Measurements from ENCODE around the gene CYFIP2. TPM values are rescaled to one million over a fixed set of nuclear protein-coding genes. Genes with fewer than 3 reads are reported as not detected.

The CYFIP2 gene
- polyA plus RNA-seq, 1 donor (not counting 4 experiments of a cell fraction or from before 2014, with no cell fraction given) = 0.62 TPM

DNA sequence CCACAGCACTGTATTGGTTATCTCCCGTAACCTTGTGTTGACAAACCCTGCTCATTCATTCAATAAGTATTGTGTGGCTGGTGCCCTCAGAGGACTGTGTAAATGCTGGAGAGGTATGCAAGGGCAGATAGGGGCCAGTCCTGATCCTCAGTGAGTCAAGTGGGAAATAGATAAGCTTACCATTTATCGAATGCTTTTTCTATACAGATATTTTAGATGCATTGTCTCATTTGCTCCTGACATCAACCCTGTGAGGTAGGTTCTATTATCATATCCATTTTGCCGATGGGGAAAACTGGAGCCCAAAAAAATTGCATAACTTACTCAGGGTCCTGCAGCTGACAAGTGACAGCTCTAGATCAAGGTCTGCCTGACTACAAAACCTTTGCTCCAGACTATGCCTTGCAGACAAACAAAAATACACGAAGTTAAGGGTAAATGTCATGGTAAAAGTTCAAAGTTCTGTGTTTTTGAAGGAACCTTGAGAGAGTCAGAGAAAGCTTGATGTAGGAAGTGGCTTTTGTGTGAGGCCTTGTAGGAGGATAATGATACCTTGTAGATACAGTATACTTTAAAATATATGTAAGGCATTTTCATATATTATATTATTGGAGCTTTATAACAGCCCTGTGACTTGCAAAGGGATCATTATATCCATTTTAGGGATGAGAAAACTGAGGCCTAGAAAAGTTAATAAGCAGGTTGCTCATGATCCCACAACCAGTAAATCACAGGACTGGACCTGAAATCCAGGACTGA, 22.7 kb downstream of the CYFIP2 start:
- no peak for TF ChIP-seq EZH2 (IDR thresholded peaks at IDR 0.05; ENCODE audit: low read length)
- TF ChIP-seq, protein P1, sequence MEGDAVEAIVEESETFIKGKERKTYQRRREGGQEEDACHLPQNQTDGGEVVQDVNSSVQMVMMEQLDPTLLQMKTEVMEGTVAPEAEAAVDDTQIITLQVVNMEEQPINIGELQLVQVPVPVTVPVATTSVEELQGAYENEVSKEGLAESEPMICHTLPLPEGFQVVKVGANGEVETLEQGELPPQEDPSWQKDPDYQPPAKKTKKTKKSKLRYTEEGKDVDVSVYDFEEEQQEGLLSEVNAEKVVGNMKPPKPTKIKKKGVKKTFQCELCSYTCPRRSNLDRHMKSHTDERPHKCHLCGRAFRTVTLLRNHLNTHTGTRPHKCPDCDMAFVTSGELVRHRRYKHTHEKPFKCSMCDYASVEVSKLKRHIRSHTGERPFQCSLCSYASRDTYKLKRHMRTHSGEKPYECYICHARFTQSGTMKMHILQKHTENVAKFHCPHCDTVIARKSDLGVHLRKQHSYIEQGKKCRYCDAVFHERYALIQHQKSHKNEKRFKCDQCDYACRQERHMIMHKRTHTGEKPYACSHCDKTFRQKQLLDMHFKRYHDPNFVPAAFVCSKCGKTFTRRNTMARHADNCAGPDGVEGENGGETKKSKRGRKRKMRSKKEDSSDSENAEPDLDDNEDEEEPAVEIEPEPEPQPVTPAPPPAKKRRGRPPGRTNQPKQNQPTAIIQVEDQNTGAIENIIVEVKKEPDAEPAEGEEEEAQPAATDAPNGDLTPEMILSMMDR (optimal IDR thresholded peaks at IDR 0.05 in 1 of 3, IDR thresholded peaks at IDR 0.05 in 1 of 3, conservative IDR thresholded peaks at IDR 0.05 in 1 of 3; ENCODE audit: extremely low read depth in 1 of 3, insufficient read depth in 2 of 3, low read length in 3 of 3) = no peak
- Histone ChIP-seq H3K27me3 (ENCODE audit: control insufficient read depth, extremely low read depth, insufficient read depth, low read length) (no peaks in the 10 kb centered on the region), H3K9me3 (ENCODE audit: control insufficient read depth, low read depth, low read length) (no peaks in the 10 kb centered on the region), H3K4me3 (ENCODE audit: control insufficient read depth in 2 of 3, extremely low read depth in 1 of 3, insufficient read depth in 2 of 3, low read depth in 1 of 3, low read length in 3 of 3) (no peak overlapping the region), H3K9ac (ENCODE audit: control insufficient read depth, extremely low read depth, insufficient read depth, low read length) (no peak overlapping the region), H3K4me1 (ENCODE audit: control insufficient read depth, extremely low read depth, insufficient read depth, low read length) (no peaks in the 10 kb centered on the region), H2AFZ (ENCODE audit: control insufficient read depth, low read length) (no peak overlapping the region), H3K79me2 (ENCODE audit: control insufficient read depth, insufficient read depth, low read length) (no peaks in the 10 kb centered on the region), H3K9me1 (ENCODE audit: control insufficient read depth, extremely low read depth, insufficient read depth, low read length) (no peaks in the 10 kb centered on the region), H3K36me3 (ENCODE audit: control insufficient read depth in 2 of 2, extremely low read depth in 1 of 2, insufficient read depth in 2 of 2, low read length in 2 of 2) (no peaks in the 10 kb centered on the region), H4K20me1 (ENCODE audit: control insufficient read depth, extremely low read depth, insufficient read depth, low read length) (no peaks in the 10 kb centered on the region), H3K27ac (ENCODE audit: control insufficient read depth, insufficient read depth, low read length) (no peak overlapping the region), H3K4me2 (ENCODE audit: control insufficient read depth, extremely low read depth, insufficient read depth, low read depth, low read length) (no peak overlapping the region)
- dilution Hi-C loops (cut with MboI; ENCODE audit: extremely low pct_ligation_motif_present, low sequenced_read_pairs) = no loop called here
- no peak for DNase-seq (ENCODE audit: low read depth, low spot score)
- no peak for FAIRE-seq

DNA sequence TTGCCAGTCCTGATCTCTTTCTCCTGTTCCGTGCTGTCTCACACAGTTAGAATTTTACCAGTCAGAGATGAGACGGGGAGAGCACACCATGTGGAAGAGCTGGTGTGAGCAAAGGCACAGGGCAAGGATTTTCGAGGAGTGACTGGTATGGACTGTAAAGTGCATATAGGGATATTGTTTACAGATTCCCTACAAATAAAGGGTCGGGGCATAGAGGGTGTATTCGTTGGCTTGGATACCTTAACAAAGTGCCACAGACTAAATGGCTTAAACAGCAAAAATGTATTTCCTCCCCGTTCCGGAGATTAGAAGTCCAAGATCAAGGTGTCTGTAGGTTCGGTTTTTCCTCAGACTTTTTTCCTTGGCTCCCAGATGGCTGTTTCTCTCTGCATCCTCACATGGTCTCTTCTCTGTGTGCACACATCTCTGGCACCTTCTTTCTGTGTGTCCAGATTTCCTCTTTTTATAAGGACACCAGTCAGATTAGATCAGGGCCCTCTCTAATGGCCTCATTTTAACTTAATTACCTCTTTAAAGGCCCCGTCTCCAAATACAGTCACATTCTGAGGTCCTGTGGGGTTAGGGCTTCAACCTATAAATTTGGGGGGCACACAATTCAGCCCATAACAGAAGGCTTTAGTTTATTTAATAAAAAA, 23.4 kb downstream of the CYFIP2 start:
- Histone ChIP-seq H3K36me3 (ENCODE audit: control insufficient read depth in 2 of 2, extremely low read depth in 1 of 2, insufficient read depth in 2 of 2, low read length in 2 of 2) (no peaks in the 10 kb centered on the region), H3K9me3 (ENCODE audit: control insufficient read depth, low read depth, low read length) (no peaks in the 10 kb centered on the region), H3K4me1 (ENCODE audit: control insufficient read depth, extremely low read depth, insufficient read depth, low read length) (no peaks in the 10 kb centered on the region), H3K4me3 (ENCODE audit: control insufficient read depth in 2 of 3, extremely low read depth in 1 of 3, insufficient read depth in 2 of 3, low read depth in 1 of 3, low read length in 3 of 3) (no peak overlapping the region), H3K9ac (ENCODE audit: control insufficient read depth, extremely low read depth, insufficient read depth, low read length) (no peak overlapping the region), H3K9me1 (ENCODE audit: control insufficient read depth, extremely low read depth, insufficient read depth, low read length) (no peaks in the 10 kb centered on the region), H2AFZ (ENCODE audit: control insufficient read depth, low read length) (no peak overlapping the region), H3K79me2 (ENCODE audit: control insufficient read depth, insufficient read depth, low read length) (no peaks in the 10 kb centered on the region), H3K27me3 (ENCODE audit: control insufficient read depth, extremely low read depth, insufficient read depth, low read length) (no peaks in the 10 kb centered on the region), H3K4me2 (ENCODE audit: control insufficient read depth, extremely low read depth, insufficient read depth, low read depth, low read length) (no peak overlapping the region), H3K27ac (ENCODE audit: control insufficient read depth, insufficient read depth, low read length) (no peak overlapping the region), H4K20me1 (ENCODE audit: control insufficient read depth, extremely low read depth, insufficient read depth, low read length) (no peaks in the 10 kb centered on the region)
- dilution Hi-C loops (cut with MboI; ENCODE audit: extremely low pct_ligation_motif_present, low sequenced_read_pairs) = no loop called here
- FAIRE-seq (no peak), DNase-seq (ENCODE audit: low read depth, low spot score) (no peak)
- TF ChIP-seq, protein P1 (optimal IDR thresholded peaks at IDR 0.05 in 1 of 3, IDR thresholded peaks at IDR 0.05 in 1 of 3, conservative IDR thresholded peaks at IDR 0.05 in 1 of 3; ENCODE audit: extremely low read depth in 1 of 3, insufficient read depth in 2 of 3, low read length in 3 of 3) = no peak
- TF ChIP-seq EZH2 (IDR thresholded peaks at IDR 0.05; ENCODE audit: low read length) = no peak
